Progenitor cell of endocrine pancreas (in vitro differentiated cells): Measurements from ENCODE around the gene FRMPD2. TPM values are rescaled to one million over a fixed set of nuclear protein-coding genes. Genes with fewer than 3 reads are reported as not detected.

Experiments
- DNase-seq: peaks from one replicate; pipeline ENCODE4 v3.0.0; 2021; ENCODE audit warnings: low spot score; ENCODE audit not compliant: unreplicated experiment
- H3K27ac Mint-ChIP-seq: 2 replicates; pipeline ENCODE4 v1.8.0; 2021; ENCODE audit warnings: mild to moderate bottlenecking, moderate library complexity, mixed read lengths
- H3K27me3 Mint-ChIP-seq: 2 replicates; pipeline ENCODE4 v1.8.0; 2021; ENCODE audit warnings: mixed read lengths
- H3K36me3 Mint-ChIP-seq: 2 replicates; pipeline ENCODE4 v1.8.0; 2022; ENCODE audit warnings: mixed read lengths; ENCODE audit not compliant: insufficient read depth
- H3K4me1 Mint-ChIP-seq: 2 replicates; pipeline ENCODE4 v1.8.0; 2021; ENCODE audit warnings: low read depth, mixed read lengths
- H3K4me3 Mint-ChIP-seq: 2 replicates; pipeline ENCODE4 v1.8.0; 2021; ENCODE audit warnings: low read depth, mild to moderate bottlenecking, moderate library complexity, mixed read lengths
- H3K9me3 Mint-ChIP-seq: 2 replicates; pipeline ENCODE4 v1.8.0; 2021; ENCODE audit warnings: low read depth, mixed read lengths
- total RNA-seq: library from RNA; stranded (reverse); gene quantifications from 2 replicates; pipeline ENCODE4 v1.2.1, GENCODE V29; 2021
- TF ChIP-seq, protein P1 (sequence below): fragments of 200-600 bp; sonication (generic); IDR thresholded peaks from one replicate; pipeline ENCODE4 v1.5.0; 2021; ENCODE audit warnings: antibody characterized with exemption, mild to moderate bottlenecking; ENCODE audit not compliant: unreplicated experiment

Gene FRMPD2
- total RNA-seq, 1 donor from 2014 or later: 1.2 TPM

DNA sequence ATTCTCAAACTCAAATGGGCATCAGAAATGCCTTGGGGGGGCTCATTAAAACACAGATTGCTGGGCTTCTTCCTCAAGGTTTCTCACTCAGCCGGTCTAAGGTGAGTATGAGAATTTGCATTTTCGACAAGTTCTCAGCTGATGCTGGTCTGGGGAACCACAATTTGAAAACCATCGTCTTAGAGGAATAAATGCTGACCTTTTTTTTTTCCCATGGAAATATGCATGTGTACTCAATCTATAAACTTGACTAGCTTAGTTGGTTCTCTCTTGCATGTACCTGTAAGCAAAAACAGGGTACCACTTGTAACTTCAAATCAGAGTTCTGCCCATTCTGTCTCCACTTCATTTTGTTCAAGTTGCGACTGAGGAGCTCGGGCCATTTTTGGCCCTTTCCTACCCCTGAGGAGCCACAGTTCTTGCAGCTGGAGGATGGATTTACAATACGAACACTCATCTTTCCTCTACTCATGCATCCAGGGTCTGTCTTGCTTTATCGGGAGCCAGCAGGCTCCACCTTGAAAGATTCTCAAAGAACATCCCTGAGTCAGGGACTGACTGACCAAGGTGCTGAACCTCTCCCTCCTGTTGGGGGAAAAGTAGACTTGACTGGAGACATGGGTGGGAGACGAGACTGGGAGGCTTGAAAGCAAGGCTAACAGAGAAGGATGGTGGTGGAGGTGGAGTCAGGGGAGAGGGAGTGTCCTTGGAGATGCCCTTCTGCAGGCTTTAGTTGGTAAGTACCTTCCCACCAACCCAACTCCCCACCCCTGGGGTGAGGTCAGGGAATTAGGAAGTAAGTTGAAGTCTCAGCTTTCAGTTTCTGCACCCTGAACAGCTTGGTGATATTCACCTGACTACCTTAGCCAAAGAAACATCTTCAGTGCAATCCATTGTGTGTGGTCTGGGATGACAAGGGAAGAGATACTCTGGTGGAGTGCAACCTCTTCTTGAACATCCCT is 28.3 kb upstream of the FRMPD2 start:
- Mint-ChIP-seq H3K4me1 (peaks cover 4% of the 10 kb centered on the region), H3K27ac (no peak overlapping the region), H3K4me3 (no peak overlapping the region), H3K27me3 (peaks cover 55% of the 10 kb centered on the region), H3K9me3 (no peaks in the 10 kb centered on the region), H3K36me3 (no peaks in the 10 kb centered on the region)
- no peak for DNase-seq
- TF ChIP-seq, protein P1, sequence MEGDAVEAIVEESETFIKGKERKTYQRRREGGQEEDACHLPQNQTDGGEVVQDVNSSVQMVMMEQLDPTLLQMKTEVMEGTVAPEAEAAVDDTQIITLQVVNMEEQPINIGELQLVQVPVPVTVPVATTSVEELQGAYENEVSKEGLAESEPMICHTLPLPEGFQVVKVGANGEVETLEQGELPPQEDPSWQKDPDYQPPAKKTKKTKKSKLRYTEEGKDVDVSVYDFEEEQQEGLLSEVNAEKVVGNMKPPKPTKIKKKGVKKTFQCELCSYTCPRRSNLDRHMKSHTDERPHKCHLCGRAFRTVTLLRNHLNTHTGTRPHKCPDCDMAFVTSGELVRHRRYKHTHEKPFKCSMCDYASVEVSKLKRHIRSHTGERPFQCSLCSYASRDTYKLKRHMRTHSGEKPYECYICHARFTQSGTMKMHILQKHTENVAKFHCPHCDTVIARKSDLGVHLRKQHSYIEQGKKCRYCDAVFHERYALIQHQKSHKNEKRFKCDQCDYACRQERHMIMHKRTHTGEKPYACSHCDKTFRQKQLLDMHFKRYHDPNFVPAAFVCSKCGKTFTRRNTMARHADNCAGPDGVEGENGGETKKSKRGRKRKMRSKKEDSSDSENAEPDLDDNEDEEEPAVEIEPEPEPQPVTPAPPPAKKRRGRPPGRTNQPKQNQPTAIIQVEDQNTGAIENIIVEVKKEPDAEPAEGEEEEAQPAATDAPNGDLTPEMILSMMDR: no peak

DNA sequence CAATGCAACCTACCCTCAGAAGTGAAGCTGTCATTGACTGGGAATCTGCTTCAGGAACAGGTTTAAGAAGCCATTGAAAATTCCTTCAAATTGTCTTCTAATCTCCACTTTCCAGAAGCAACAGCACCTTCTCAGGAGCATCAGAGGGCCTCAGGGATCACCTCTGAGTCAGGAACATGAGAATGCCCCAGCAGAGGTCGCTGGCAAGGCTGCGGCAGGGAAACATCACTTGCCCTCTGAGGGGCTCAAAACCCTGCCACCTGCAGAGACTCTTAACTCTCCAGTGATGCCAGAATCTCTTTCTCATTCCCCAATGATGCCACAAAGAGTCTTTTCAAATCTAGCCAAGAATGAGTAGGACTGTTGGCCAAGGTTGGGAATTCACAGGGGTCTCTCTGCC is 26.1 kb upstream of the FRMPD2 start:
- Mint-ChIP-seq H3K36me3 (no peaks in the 10 kb centered on the region), H3K9me3 (no peaks in the 10 kb centered on the region), H3K4me3 (no peak overlapping the region), H3K27me3 (peaks cover 52% of the 10 kb centered on the region), H3K27ac (no peak overlapping the region), H3K4me1 (peaks cover 1% of the 10 kb centered on the region)
- TF ChIP-seq, protein P1: no peak
- no peak for DNase-seq

DNA sequence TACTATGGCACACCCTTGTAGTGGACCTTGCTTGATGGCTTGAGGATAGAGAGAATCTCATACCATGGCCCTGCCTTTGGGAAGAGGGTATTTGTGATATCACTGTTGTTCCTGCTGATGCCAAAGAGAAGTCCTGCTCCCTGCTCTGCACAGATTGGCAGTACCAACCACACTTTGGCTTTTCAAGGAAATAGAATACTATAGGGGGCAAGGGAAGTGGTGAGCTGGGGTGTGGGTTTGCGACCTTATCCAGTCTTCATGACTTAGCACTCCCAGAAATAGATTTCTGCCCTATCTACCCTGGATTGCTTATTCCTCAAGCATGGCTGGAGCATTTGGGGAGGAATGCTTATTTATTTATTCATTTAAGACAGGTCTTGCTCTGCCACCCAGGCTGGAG is 25.2 kb upstream of the FRMPD2 start:
- TF ChIP-seq, protein P1: no peak
- no peak overlapping the region for H3K4me3 Mint-ChIP-seq
- H3K9me3 Mint-ChIP-seq: no peaks in the 10 kb centered on the region
- H3K27me3 Mint-ChIP-seq: peaks cover 45% of the 10 kb centered on the region
- peaks cover 2% of the 10 kb centered on the region for H3K4me1 Mint-ChIP-seq
- no peak for DNase-seq
- no peak overlapping the region for H3K27ac Mint-ChIP-seq
- no peaks in the 10 kb centered on the region for H3K36me3 Mint-ChIP-seq

DNA sequence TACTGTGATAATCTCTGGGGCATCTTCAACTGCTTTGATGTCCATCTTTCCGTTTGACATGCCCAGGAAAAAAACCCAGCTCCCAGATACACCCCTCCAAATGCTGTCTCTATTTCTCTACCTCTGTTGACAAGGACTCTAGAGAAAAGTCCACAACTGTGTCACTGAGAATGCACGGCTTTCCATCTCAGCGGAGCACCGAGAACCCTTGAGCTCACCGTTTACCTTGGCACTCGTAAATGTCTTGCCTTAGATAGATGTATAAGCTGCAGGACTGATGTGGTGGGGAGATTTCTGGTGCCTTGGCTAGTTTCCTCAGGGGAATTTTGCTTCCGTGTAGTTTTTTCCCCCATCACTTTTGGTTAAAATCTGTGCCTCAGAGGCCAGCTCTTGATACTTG is 24.6 kb upstream of the FRMPD2 start:
- Mint-ChIP-seq H3K36me3 (no peaks in the 10 kb centered on the region), H3K9me3 (no peaks in the 10 kb centered on the region), H3K27ac (no peak overlapping the region), H3K4me1 (peaks cover 2% of the 10 kb centered on the region), H3K4me3 (no peak overlapping the region), H3K27me3 (peaks cover 39% of the 10 kb centered on the region)
- TF ChIP-seq, protein P1: no peak
- DNase-seq: no peak

DNA sequence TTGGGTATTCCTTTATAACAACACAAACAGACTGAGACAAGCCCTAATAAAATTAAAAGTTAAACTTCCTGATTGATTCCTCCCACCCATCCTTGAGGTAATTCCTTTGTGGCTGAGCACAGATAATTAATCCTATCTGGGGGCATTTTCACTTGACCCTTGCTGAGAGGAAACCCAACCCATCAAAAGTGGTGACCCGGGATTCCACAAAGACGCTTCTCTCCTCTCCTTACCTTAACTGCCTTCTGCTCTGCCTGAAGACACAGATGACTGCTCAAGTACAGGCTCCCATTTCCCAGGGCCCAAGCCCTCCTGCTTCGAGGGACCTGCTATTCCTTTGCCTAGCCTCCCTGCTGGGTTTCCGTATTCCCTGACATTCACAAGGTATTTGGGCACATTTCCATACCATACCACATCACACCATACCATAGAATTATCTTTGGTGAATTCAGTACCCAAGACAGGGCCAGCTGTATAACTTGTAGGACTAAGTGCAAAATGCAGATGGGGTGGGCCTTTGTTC is 22.1 kb upstream of the FRMPD2 start:
- Mint-ChIP-seq H3K9me3 (no peaks in the 10 kb centered on the region), H3K4me3 (no peak overlapping the region), H3K27me3 (peaks cover 27% of the 10 kb centered on the region), H3K4me1 (peaks cover 2% of the 10 kb centered on the region), H3K27ac (no peak overlapping the region), H3K36me3 (no peaks in the 10 kb centered on the region)
- no peak for DNase-seq
- TF ChIP-seq, protein P1: no peak
